22Rv1 (cell line): ENCODE results near the gene AARS1.
"Not testable (repeated sequence)": the region's sequence is repeated elsewhere in the genome, so short reads cannot be mapped to it uniquely, and the experiment has no call there.

Experiments
- ZFX ChIP-seq: fragments of 450-650 bp; IDR thresholded peaks from 2 replicates; pipeline ENCODE4 v1.6.1; 2017; ENCODE audit warnings: antibody characterized with exemption, borderline replicate concordance
- TF ChIP-seq, protein P1 (sequence below): fragments of 450-650 bp; IDR thresholded peaks from 2 replicates; pipeline ENCODE4 v1.5.1; 2017; ENCODE audit warnings: mild to moderate bottlenecking

GRCh38 chr16:70249697-70250096 is 39.6 kb downstream of the AARS1 start:
- TF ChIP-seq, protein P1, sequence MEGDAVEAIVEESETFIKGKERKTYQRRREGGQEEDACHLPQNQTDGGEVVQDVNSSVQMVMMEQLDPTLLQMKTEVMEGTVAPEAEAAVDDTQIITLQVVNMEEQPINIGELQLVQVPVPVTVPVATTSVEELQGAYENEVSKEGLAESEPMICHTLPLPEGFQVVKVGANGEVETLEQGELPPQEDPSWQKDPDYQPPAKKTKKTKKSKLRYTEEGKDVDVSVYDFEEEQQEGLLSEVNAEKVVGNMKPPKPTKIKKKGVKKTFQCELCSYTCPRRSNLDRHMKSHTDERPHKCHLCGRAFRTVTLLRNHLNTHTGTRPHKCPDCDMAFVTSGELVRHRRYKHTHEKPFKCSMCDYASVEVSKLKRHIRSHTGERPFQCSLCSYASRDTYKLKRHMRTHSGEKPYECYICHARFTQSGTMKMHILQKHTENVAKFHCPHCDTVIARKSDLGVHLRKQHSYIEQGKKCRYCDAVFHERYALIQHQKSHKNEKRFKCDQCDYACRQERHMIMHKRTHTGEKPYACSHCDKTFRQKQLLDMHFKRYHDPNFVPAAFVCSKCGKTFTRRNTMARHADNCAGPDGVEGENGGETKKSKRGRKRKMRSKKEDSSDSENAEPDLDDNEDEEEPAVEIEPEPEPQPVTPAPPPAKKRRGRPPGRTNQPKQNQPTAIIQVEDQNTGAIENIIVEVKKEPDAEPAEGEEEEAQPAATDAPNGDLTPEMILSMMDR = not testable (repeated sequence)
- TF ChIP-seq ZFX = not testable (repeated sequence)
